ENCODE results near the gene RETREG2.

The RETREG2 gene

GRCh38 chr2:219159771-219160185 lies 18.3 kb upstream of the RETREG2 start:
- peak overlapping the region; percentile 85 for H3K27ac ChIP-seq
- no peak for TF ChIP-seq ZFX (IDR thresholded peaks at IDR 0.05; ENCODE audit: borderline replicate concordance)
- no peak for TF ChIP-seq CTCF (IDR thresholded peaks at IDR 0.05)

DNA sequence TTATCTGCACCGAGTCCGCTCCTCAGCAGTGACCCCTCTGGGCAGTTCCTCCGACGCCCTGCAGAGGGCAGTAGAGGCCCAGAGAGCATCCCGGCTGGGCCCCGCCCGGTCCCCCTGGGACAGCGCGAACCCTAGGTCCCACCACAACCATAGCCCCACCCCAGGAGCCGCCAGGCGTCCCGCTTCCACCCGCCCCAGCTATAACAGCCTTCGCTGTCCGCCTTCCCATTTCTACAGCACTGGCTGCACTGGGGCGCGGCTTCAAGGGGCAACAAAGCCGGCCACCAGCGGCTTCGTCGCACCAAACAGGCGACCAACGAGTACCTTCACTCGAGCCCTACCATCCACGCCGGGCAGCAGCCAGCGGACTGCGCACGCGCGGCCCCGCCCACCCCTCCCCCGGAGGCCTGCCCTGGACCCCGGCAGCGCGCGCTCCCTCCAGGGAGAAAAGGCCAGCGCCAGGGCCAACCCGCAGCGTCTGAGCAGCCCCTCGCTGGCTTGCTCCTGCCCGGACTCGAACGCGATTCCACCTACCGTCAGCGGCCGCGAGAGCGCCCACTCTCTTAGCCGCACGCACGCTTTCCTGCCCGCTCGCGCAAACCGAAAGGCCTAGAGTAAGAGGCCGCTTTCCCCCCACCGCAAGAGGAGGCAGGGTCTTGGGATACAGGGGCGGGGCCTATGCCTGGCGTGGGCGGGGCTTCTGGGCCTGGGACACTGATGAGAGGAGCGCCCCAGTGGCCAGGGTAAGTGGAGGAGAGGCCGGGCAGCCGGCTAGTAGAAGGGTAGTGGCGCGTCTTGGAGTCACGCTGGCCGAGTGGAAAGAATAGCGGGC lies 17.7 kb upstream of the RETREG2 start, which contains the start of gene NHEJ1:
TSS of gene NHEJ1 (minus strand) at position 630 of the 832 bp plus-strand sequence. CDS start 2,453 bp downstream, outside the sequence.
- no peak for TF ChIP-seq ZFX (IDR thresholded peaks at IDR 0.05; ENCODE audit: borderline replicate concordance)
- TF ChIP-seq CTCF (IDR thresholded peaks at IDR 0.05), result peak; percentile 96
- H3K27ac ChIP-seq, result peak within 1 kb of the TSS; percentile 85

DNA sequence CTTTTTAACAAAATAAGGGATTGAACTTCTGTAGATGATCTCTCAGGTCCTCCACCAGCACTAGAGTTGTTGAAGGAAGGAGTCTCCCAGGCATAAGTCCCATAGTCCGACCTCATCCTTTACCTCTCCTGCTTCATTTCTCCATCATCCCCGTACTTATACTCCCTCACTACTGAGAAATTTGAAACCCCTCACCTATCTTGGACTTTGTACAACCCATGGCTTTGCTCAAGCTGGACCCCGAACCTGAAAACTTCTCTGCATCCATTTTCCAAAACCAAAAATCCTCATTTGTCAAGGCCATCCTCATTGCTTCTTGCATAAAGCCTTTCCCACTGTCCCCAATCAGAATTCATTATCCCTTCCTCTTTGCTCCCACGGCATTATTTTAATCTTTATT lies 17.0 kb upstream of the RETREG2 start:
- H3K27ac ChIP-seq, result peak overlapping the region; percentile 85
- no peak for TF ChIP-seq ZFX (IDR thresholded peaks at IDR 0.05; ENCODE audit: borderline replicate concordance)
- TF ChIP-seq CTCF (IDR thresholded peaks at IDR 0.05), result no peak

DNA sequence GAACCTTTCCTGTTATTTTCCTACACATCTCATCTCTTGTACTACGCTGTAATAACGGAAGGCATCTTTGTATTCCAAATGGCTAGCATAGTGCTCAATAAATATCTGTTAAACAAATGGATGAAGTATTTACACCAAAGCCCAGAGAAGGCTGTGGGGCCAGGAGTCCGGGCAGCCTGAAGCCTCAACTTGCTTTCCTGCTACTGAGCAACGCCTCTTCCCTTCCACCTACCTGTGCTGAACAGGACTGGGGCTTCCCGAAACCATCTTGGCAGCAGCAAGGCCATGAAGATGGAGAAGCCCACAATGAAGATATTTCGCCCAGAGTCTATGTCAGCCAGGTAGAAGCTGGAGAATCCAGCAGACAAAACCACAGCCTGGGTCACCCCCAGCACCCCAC lies 14.9 kb upstream of the RETREG2 start:
- no peak overlapping the region for H3K27ac ChIP-seq

DNA sequence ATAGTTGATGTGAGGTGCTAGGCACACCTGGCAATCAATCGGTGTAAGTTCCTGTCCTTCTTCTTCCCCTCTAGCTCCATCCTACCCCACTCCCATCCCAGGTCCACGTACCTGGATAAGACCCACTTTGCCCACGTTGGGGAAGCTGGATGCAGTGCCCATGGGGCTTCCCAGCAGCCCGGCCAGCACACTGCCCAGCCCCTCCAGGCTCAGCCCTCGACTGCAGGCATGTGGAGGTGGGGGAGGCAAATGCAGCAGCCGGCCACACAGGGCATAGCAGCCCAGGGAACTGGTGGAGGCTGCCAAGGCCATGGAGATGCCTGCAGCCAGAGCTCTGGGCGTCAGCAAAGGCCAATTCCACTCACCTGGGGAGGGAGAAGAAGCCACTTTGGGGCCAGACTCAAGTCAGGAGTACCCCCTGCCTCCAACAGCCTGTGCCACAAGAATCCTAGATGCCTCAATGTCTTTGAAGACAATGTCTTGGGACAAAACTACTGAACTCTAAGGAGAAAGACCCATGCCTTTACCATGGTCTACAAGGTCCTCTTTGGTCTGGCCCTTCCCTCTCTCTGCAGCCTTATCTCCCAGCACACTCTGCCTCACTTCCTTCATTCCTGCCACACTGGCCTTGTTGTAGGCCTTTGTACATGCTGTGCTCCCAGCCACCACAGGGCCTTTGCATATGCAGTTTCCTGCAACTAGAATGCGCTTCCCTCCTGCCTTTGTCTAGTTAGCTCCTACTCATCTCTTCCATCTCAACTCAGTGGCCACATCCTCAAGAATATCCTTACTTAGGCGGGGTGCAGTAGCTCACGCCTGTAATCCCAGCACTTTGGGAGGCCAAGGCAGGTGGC lies 12.8 kb upstream of the RETREG2 start:
- no peak overlapping the region for H3K27ac ChIP-seq
- TF ChIP-seq CTCF (IDR thresholded peaks at IDR 0.05), result no peak
- no peak for TF ChIP-seq ZFX (IDR thresholded peaks at IDR 0.05; ENCODE audit: borderline replicate concordance)

More for the DNA sequence above, 14.9 kb upstream of the RETREG2 start:
- TF ChIP-seq ZFX (IDR thresholded peaks at IDR 0.05; ENCODE audit: borderline replicate concordance) (no peak), CTCF (IDR thresholded peaks at IDR 0.05) (no peak)

DNA sequence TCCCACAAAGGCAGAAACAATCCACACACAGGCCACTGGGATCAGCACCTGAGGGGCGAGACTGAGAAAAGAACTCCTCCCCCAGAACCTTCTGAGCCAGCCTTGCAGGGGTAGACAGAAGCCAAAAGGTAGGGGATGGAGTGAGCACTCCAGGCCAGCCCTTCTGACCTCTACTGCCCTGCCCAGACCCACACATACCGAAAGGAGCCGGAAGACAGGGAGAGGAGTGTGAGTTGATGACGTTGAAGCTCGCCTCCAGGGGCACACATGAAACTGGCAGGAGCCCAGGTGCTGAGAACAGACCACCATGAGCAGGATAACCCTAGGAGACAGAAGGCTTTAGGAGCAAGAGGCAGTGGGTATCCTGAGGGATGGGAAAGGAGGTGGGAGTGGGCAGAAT lies 10.1 kb upstream of the RETREG2 start:
- H3K27ac ChIP-seq, result no peak overlapping the region
- TF ChIP-seq CTCF (IDR thresholded peaks at IDR 0.05) (no peak), ZFX (IDR thresholded peaks at IDR 0.05; ENCODE audit: borderline replicate concordance) (no peak)
